Stomach (tissue), 4 donors: ENCODE results near the gene NDUFV1.

Experiments
- EP300 ChIP-seq: sonication (generic); formaldehyde crosslinking; IDR thresholded peaks from one replicate; pipeline ENCODE4 v1.6.1; 2017; ENCODE audit warnings: antibody characterized with exemption
- POLR2A ChIP-seq, 4 donors: fragments of 450-650 bp; IDR thresholded peaks; one replicate each; pipeline ENCODE4 v1.6.1; 2016; ENCODE audit warnings: antibody characterized with exemption in 4 of 4, control low read depth in 2 of 4, mild to moderate bottlenecking in 1 of 4, moderate library complexity in 1 of 4
- POLR2AphosphoS5 ChIP-seq, 3 donors: sonication (generic); formaldehyde crosslinking; IDR thresholded peaks; one replicate each; pipeline ENCODE4 v1.6.1; 2016; ENCODE audit warnings: antibody characterized with exemption in 3 of 3

DNA sequence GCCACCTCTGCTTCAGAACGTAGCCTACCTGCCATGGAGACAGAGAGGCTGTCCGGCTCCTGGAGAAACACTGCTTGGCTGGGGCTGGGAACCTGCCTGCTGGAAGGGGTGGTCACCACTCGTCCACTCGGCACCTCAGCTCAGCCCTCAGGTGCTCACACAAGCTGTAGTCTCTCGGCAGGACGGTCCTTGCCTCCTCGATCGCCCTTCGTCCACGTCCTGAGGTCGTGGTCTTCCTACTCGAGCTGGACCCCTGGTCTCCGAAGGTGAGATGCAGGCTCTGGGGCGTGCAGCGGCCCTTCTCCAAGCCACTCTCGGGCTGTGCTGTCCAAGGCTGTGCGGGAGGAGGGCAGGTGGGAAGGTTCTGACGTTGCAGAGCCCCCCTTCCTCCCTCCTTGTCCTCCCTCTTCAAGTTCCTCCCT lies 32.7 kb downstream of the NDUFV1 start, which contains the start of gene TBX10:
- no peak for TF ChIP-seq EP300
- no peak for TF ChIP-seq POLR2AphosphoS5 (IDR thresholded peaks at IDR 0.05)
- no peak for TF ChIP-seq POLR2A (IDR thresholded peaks at IDR 0.05)
